HG02759 (cell line): Measurements from ENCODE around the gene NELFCD.
"Not testable (repeated sequence)": the region's sequence is repeated elsewhere in the genome, so short reads cannot be mapped to it uniquely, and the experiment has no call there.

ENCODE experiments used
- ATAC-seq: cut with Tn5 transposase; IDR thresholded peaks from one replicate; pipeline ENCODE4 v1.9.1; 2021; ENCODE audit warnings: mild to moderate bottlenecking, moderate library complexity; ENCODE audit not compliant: unreplicated experiment

NELFCD gene

GRCh38 chr20:58980711-58981627 is at the start of gene NELFCD:
NELFCD (plus strand) TSS chr20:58981256; CDS start chr20:58981310, 54 bp downstream.
- ATAC-seq: peak; percentile 83

- no peak for ATAC-seq
Measured at GRCh38 chr20:58932170-58932569, 48.9 kb upstream of the NELFCD start.

GRCh38 chr20:58938078-58938477 is 43.0 kb upstream of the NELFCD start:
- ATAC-seq: no peak

- ATAC-seq: no peak
Measured at GRCh38 chr20:58938541-58938940, 42.5 kb upstream of the NELFCD start.

- ATAC-seq: no peak
Measured at GRCh38 chr20:58941471-58941870, 39.6 kb upstream of the NELFCD start.

GRCh38 chr20:58942549-58942948 is 38.5 kb upstream of the NELFCD start:
- ATAC-seq: no peak

- no peak for ATAC-seq
Measured at GRCh38 chr20:58944610-58945009, 36.4 kb upstream of the NELFCD start.

GRCh38 chr20:58945965-58946631 is 35.0 kb upstream of the NELFCD start:
- ATAC-seq: no peak

GRCh38 chr20:58947797-58948388 is 33.2 kb upstream of the NELFCD start:
- not testable (repeated sequence) for ATAC-seq

GRCh38 chr20:58950603-58951002 is 30.5 kb upstream of the NELFCD start:
- ATAC-seq: no peak

GRCh38 chr20:58953050-58953449 is 28.0 kb upstream of the NELFCD start:
- ATAC-seq: no peak

- ATAC-seq: no peak
Measured at GRCh38 chr20:58956078-58956477, 25.0 kb upstream of the NELFCD start.

- no peak for ATAC-seq
Measured at GRCh38 chr20:58959652-58960051, 21.4 kb upstream of the NELFCD start.

GRCh38 chr20:58963060-58963584 is 17.9 kb upstream of the NELFCD start:
- ATAC-seq: no peak

GRCh38 chr20:58963922-58964321 is 17.1 kb upstream of the NELFCD start:
- not testable (repeated sequence) for ATAC-seq

- ATAC-seq: no peak
Measured at GRCh38 chr20:58965270-58966064, 15.6 kb upstream of the NELFCD start.

GRCh38 chr20:58967652-58968429 is 13.2 kb upstream of the NELFCD start:
- ATAC-seq: no peak

GRCh38 chr20:58969439-58969838 is 11.6 kb upstream of the NELFCD start:
- ATAC-seq: no peak

GRCh38 chr20:58970146-58970545 is 10.9 kb upstream of the NELFCD start:
- no peak for ATAC-seq

- no peak for ATAC-seq
Measured at GRCh38 chr20:58971429-58971828, 9.6 kb upstream of the NELFCD start.
